Spleen (tissue), 7 donors: ENCODE data around the gene FRS3.

Source experiments
- POLR2AphosphoS5 ChIP-seq, 3 donors: sonication (generic); formaldehyde crosslinking; IDR thresholded peaks; one replicate each; pipeline ENCODE4 v1.5.1; 2017; ENCODE audit warnings: antibody characterized with exemption in 3 of 3
- TF ChIP-seq, protein P1 (sequence below), 11 experiments: fragments of 200-600 bp in 7 of 11; fragments of 450-650 bp in 4 of 11; sonication (generic) in 4 of 11; IDR thresholded peaks in 8 of 11; conservative IDR thresholded peaks in 3 of 11; 1 replicate in 7 of 11; 2 replicates in 4 of 11; pipeline versions ENCODE4 v1.4.0 to v1.8.0; 2016 to 2021; ENCODE audit warnings: antibody characterized with exemption in 11 of 11, inconsistent platforms in 4 of 11, mild to moderate bottlenecking in 1 of 11
- donor health status: DM: no; HTN: no; CAD: no; lungs with moderate emphysema.
- donor health status: DM: no; HTN: no; CAD: no.
- donor health status: DM: no; HTN: no; CAD: no.

DNA sequence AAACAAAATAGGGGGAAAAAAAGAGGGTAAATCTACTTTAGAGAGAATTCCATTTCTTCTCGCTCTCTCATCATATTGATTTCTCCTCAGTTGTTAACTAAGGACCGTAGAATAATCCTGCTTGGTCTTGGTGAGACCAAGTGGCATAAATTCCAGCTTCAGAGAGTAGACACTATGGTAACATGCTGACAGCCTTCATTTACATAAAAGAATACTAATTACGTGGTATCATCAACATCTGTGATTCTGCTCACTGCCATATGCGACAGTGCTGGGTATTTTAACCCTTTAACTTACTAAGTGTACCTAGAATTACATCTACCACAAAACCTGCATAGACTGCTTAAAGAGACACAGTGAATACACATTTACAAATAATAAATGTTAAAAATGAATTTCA, 34.9 kb upstream of the FRS3 start:
- TF ChIP-seq, protein P1, sequence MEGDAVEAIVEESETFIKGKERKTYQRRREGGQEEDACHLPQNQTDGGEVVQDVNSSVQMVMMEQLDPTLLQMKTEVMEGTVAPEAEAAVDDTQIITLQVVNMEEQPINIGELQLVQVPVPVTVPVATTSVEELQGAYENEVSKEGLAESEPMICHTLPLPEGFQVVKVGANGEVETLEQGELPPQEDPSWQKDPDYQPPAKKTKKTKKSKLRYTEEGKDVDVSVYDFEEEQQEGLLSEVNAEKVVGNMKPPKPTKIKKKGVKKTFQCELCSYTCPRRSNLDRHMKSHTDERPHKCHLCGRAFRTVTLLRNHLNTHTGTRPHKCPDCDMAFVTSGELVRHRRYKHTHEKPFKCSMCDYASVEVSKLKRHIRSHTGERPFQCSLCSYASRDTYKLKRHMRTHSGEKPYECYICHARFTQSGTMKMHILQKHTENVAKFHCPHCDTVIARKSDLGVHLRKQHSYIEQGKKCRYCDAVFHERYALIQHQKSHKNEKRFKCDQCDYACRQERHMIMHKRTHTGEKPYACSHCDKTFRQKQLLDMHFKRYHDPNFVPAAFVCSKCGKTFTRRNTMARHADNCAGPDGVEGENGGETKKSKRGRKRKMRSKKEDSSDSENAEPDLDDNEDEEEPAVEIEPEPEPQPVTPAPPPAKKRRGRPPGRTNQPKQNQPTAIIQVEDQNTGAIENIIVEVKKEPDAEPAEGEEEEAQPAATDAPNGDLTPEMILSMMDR (IDR thresholded peaks at IDR 0.05 in 8 of 11, conservative IDR thresholded peaks at IDR 0.05 in 3 of 11), result no peak
- TF ChIP-seq POLR2AphosphoS5 (IDR thresholded peaks at IDR 0.05), result no peak
